HCT116 (cell line): ENCODE data around the gene ADGRV1.

ENCODE experiments used
- EGR1 ChIP-seq: IDR thresholded peaks from 2 replicates; pipeline ENCODE4 v1.6.1; 2012; ENCODE audit warnings: low read depth
- ELF1 ChIP-seq: IDR thresholded peaks from 2 replicates; pipeline ENCODE4 v1.6.1; 2012; ENCODE audit warnings: low read depth, borderline replicate concordance
- POLR2A ChIP-seq: IDR thresholded peaks from 2 replicates; pipeline ENCODE4 v1.7.0; 2011; ENCODE audit warnings: borderline replicate concordance; ENCODE audit not compliant: insufficient read depth, insufficient read length; ENCODE audit errors: extremely low read depth
- POLR2AphosphoS5 ChIP-seq: IDR thresholded peaks from 2 replicates; pipeline ENCODE4 v1.6.1; 2011; ENCODE audit warnings: mild to moderate bottlenecking, low read depth, low read length, moderate library complexity
- REST ChIP-seq: IDR thresholded peaks from 2 replicates; pipeline ENCODE4 v1.6.1; 2012; ENCODE audit warnings: low read depth
- SIN3A ChIP-seq: IDR thresholded peaks from 2 replicates; pipeline ENCODE4 v1.6.1; 2012; ENCODE audit warnings: low read depth
- TCF7L2 ChIP-seq: IDR thresholded peaks from 2 replicates; pipeline ENCODE4 v1.7.0; 2011; ENCODE audit warnings: borderline replicate concordance, inconsistent platforms; ENCODE audit not compliant: insufficient read depth, insufficient read length; ENCODE audit errors: extremely low read depth
- ZNF274 ChIP-seq: fragments of 200-500 bp; sonication (Bioruptor generic); IDR thresholded peaks from 2 replicates; pipeline ENCODE4 v1.6.1; 2014; ENCODE audit warnings: mild to moderate bottlenecking, low read depth, low read length, inconsistent platforms
- TF ChIP-seq, protein P1 (sequence below), 3 experiments: fragments of 200-600 bp in 1 of 3; sonication (generic) in 1 of 3; IDR thresholded peaks in 2 of 3; conservative IDR thresholded peaks in 1 of 3; 2 replicates each; pipeline ENCODE4 v1.5.1; 2012 to 2017; ENCODE audit warnings: low read depth in 2 of 3, low read length in 2 of 3, antibody characterized with exemption in 1 of 3, borderline replicate concordance in 1 of 3, control low read depth in 1 of 3, mild to moderate bottlenecking in 1 of 3, mixed read lengths in 1 of 3, mixed run types in 1 of 3, moderate library complexity in 1 of 3; ENCODE audit not compliant: insufficient read depth in 1 of 3

GRCh38 chr5:91164424-91164823 lies 605.8 kb downstream of the ADGRV1 start:
- TF ChIP-seq, protein P1, sequence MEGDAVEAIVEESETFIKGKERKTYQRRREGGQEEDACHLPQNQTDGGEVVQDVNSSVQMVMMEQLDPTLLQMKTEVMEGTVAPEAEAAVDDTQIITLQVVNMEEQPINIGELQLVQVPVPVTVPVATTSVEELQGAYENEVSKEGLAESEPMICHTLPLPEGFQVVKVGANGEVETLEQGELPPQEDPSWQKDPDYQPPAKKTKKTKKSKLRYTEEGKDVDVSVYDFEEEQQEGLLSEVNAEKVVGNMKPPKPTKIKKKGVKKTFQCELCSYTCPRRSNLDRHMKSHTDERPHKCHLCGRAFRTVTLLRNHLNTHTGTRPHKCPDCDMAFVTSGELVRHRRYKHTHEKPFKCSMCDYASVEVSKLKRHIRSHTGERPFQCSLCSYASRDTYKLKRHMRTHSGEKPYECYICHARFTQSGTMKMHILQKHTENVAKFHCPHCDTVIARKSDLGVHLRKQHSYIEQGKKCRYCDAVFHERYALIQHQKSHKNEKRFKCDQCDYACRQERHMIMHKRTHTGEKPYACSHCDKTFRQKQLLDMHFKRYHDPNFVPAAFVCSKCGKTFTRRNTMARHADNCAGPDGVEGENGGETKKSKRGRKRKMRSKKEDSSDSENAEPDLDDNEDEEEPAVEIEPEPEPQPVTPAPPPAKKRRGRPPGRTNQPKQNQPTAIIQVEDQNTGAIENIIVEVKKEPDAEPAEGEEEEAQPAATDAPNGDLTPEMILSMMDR (IDR thresholded peaks at IDR 0.05 in 2 of 3, conservative IDR thresholded peaks at IDR 0.05 in 1 of 3; ENCODE audit: borderline replicate concordance in 1 of 3, insufficient read depth in 1 of 3, low read depth in 2 of 3, low read length in 2 of 3), result no peak
- TF ChIP-seq REST, result no peak
- no peak for TF ChIP-seq POLR2A
- TF ChIP-seq EGR1, result no peak
- TF ChIP-seq SIN3A, result no peak
- TF ChIP-seq POLR2AphosphoS5, result no peak
- TF ChIP-seq ZNF274, result no peak
- TF ChIP-seq TCF7L2, result no peak
- TF ChIP-seq ELF1, result no peak
